Measurements from ENCODE around the gene C2CD2. TPM values are rescaled to one million over a fixed set of nuclear protein-coding genes. Genes with fewer than 3 reads are reported as not detected.

C2CD2 gene
- total and polyA plus RNA-seq, 2 experiments from 2014 or later = 4.5 to 16.2 TPM

GRCh38 chr21:41848533-41848932, 105.3 kb downstream of the C2CD2 start:
- Histone ChIP-seq H4K20me1 (replicated peaks; ENCODE audit: insufficient read depth) (0 out of 2 replicates have a peak, but pooled peaks cover 2% of the 10 kb centered on the region), H3K79me2 (replicated peaks; ENCODE audit: insufficient read depth) (no peaks in the 10 kb centered on the region), H3K4me2 (no peak overlapping the region), H3F3A (replicated peaks; ENCODE audit: low read depth) (no peaks in the 10 kb centered on the region; the same call in 1 of the 2 replicates), H3K4me1 (ENCODE audit: insufficient read depth) (no peaks in the 10 kb centered on the region), H3K36me3 (ENCODE audit: insufficient read depth) (no peaks in the 10 kb centered on the region), H3K9me2 (ENCODE audit: insufficient read depth) (no peaks in the 10 kb centered on the region), H3K27ac (ENCODE audit: low read depth) (no peak overlapping the region; the same call in 1 of the 2 replicates), H3K27me3 (ENCODE audit: insufficient read depth) (no peaks in the 10 kb centered on the region), H3K4me3 (no peak overlapping the region), H2AFZ (no peak overlapping the region)
- Mint-ChIP-seq H3K27ac (no peak overlapping the region), H3K4me3 (no peak overlapping the region), H3K4me1 (peaks cover 4% of the 10 kb centered on the region; the same call in 2 of the 3 replicates), H3K9me3 (peaks cover 6% of the 10 kb centered on the region), H3K36me3 (ENCODE audit: low read depth) (peaks cover 21% of the 10 kb centered on the region), H3K27me3 (ENCODE audit: insufficient read depth, low read depth, poor library complexity) (peaks cover 16% of the 10 kb centered on the region)
- ATAC-seq (no peak), DNase-seq (ENCODE audit: low spot score) (no peak)
- TF ChIP-seq CREB1 (CRISPR knock-in tag; IDR thresholded peaks at IDR 0.05; ENCODE audit: low read depth) (no peak), POLR2AphosphoS5 (IDR thresholded peaks at IDR 0.05; ENCODE audit: low read depth) (no peak), STAT1 (IDR thresholded peaks at IDR 0.05; ENCODE audit: unreplicated experiment) (no peak), EZH2 (IDR thresholded peaks at IDR 0.05; ENCODE audit: low read depth, unreplicated experiment) (no peak), JUNB (IDR thresholded peaks at IDR 0.05; ENCODE audit: unreplicated experiment) (no peak), ETS1 (IDR thresholded peaks at IDR 0.05) (no peak), ZNF114 (CRISPR knock-in tag; IDR thresholded peaks at IDR 0.05) (no peak), ZNF331 (CRISPR knock-in tag; IDR thresholded peaks at IDR 0.05; ENCODE audit: low read depth) (no peak), NANOG (IDR thresholded peaks at IDR 0.05; ENCODE audit: borderline replicate concordance) (no peak), EZH2phosphoT487 (IDR thresholded peaks at IDR 0.05; ENCODE audit: unreplicated experiment) (no peak)
- TF ChIP-seq, protein P1, sequence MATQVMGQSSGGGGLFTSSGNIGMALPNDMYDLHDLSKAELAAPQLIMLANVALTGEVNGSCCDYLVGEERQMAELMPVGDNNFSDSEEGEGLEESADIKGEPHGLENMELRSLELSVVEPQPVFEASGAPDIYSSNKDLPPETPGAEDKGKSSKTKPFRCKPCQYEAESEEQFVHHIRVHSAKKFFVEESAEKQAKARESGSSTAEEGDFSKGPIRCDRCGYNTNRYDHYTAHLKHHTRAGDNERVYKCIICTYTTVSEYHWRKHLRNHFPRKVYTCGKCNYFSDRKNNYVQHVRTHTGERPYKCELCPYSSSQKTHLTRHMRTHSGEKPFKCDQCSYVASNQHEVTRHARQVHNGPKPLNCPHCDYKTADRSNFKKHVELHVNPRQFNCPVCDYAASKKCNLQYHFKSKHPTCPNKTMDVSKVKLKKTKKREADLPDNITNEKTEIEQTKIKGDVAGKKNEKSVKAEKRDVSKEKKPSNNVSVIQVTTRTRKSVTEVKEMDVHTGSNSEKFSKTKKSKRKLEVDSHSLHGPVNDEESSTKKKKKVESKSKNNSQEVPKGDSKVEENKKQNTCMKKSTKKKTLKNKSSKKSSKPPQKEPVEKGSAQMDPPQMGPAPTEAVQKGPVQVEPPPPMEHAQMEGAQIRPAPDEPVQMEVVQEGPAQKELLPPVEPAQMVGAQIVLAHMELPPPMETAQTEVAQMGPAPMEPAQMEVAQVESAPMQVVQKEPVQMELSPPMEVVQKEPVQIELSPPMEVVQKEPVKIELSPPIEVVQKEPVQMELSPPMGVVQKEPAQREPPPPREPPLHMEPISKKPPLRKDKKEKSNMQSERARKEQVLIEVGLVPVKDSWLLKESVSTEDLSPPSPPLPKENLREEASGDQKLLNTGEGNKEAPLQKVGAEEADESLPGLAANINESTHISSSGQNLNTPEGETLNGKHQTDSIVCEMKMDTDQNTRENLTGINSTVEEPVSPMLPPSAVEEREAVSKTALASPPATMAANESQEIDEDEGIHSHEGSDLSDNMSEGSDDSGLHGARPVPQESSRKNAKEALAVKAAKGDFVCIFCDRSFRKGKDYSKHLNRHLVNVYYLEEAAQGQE (IDR thresholded peaks at IDR 0.05; ENCODE audit: unreplicated experiment) = no peak
- TF ChIP-seq, protein P2, sequence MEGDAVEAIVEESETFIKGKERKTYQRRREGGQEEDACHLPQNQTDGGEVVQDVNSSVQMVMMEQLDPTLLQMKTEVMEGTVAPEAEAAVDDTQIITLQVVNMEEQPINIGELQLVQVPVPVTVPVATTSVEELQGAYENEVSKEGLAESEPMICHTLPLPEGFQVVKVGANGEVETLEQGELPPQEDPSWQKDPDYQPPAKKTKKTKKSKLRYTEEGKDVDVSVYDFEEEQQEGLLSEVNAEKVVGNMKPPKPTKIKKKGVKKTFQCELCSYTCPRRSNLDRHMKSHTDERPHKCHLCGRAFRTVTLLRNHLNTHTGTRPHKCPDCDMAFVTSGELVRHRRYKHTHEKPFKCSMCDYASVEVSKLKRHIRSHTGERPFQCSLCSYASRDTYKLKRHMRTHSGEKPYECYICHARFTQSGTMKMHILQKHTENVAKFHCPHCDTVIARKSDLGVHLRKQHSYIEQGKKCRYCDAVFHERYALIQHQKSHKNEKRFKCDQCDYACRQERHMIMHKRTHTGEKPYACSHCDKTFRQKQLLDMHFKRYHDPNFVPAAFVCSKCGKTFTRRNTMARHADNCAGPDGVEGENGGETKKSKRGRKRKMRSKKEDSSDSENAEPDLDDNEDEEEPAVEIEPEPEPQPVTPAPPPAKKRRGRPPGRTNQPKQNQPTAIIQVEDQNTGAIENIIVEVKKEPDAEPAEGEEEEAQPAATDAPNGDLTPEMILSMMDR (conservative IDR thresholded peaks at IDR 0.05; ENCODE audit: low read depth in 2 of 2) = no peak
- TF ChIP-seq, protein P3, sequence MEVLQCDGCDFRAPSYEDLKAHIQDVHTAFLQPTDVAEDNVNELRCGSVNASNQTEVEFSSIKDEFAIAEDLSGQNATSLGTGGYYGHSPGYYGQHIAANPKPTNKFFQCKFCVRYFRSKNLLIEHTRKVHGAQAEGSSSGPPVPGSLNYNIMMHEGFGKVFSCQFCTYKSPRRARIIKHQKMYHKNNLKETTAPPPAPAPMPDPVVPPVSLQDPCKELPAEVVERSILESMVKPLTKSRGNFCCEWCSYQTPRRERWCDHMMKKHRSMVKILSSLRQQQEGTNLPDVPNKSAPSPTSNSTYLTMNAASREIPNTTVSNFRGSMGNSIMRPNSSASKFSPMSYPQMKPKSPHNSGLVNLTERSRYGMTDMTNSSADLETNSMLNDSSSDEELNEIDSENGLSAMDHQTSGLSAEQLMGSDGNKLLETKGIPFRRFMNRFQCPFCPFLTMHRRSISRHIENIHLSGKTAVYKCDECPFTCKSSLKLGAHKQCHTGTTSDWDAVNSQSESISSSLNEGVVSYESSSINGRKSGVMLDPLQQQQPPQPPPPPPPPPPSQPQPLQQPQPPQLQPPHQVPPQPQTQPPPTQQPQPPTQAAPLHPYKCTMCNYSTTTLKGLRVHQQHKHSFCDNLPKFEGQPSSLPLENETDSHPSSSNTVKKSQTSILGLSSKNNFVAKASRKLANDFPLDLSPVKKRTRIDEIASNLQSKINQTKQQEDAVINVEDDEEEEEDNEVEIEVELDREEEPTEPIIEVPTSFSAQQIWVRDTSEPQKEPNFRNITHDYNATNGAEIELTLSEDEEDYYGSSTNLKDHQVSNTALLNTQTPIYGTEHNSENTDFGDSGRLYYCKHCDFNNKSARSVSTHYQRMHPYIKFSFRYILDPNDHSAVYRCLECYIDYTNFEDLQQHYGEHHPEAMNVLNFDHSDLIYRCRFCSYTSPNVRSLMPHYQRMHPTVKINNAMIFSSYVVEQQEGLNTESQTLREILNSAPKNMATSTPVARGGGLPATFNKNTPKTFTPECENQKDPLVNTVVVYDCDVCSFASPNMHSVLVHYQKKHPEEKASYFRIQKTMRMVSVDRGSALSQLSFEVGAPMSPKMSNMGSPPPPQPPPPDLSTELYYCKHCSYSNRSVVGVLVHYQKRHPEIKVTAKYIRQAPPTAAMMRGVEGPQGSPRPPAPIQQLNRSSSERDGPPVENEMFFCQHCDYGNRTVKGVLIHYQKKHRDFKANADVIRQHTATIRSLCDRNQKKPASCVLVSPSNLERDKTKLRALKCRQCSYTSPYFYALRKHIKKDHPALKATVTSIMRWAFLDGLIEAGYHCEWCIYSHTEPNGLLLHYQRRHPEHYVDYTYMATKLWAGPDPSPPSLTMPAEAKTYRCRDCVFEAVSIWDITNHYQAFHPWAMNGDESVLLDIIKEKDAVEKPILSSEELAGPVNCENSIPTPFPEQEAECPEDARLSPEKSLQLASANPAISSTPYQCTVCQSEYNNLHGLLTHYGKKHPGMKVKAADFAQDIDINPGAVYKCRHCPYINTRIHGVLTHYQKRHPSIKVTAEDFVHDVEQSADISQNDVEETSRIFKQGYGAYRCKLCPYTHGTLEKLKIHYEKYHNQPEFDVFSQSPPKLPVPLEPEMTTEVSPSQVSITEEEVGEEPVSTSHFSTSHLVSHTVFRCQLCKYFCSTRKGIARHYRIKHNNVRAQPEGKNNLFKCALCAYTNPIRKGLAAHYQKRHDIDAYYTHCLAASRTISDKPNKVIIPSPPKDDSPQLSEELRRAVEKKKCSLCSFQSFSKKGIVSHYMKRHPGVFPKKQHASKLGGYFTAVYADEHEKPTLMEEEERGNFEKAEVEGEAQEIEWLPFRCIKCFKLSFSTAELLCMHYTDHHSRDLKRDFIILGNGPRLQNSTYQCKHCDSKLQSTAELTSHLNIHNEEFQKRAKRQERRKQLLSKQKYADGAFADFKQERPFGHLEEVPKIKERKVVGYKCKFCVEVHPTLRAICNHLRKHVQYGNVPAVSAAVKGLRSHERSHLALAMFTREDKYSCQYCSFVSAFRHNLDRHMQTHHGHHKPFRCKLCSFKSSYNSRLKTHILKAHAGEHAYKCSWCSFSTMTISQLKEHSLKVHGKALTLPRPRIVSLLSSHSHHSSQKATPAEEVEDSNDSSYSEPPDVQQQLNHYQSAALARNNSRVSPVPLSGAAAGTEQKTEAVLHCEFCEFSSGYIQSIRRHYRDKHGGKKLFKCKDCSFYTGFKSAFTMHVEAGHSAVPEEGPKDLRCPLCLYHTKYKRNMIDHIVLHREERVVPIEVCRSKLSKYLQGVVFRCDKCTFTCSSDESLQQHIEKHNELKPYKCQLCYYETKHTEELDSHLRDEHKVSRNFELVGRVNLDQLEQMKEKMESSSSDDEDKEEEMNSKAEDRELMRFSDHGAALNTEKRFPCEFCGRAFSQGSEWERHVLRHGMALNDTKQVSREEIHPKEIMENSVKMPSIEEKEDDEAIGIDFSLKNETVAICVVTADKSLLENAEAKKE (CRISPR knock-in tag; IDR thresholded peaks at IDR 0.05) = no peak
